ENCODE measurements around the gene FKTN.
A peak's percentile ranks its signal among the peaks of the same experiment; 100 is the strongest.

Gene FKTN

DNA sequence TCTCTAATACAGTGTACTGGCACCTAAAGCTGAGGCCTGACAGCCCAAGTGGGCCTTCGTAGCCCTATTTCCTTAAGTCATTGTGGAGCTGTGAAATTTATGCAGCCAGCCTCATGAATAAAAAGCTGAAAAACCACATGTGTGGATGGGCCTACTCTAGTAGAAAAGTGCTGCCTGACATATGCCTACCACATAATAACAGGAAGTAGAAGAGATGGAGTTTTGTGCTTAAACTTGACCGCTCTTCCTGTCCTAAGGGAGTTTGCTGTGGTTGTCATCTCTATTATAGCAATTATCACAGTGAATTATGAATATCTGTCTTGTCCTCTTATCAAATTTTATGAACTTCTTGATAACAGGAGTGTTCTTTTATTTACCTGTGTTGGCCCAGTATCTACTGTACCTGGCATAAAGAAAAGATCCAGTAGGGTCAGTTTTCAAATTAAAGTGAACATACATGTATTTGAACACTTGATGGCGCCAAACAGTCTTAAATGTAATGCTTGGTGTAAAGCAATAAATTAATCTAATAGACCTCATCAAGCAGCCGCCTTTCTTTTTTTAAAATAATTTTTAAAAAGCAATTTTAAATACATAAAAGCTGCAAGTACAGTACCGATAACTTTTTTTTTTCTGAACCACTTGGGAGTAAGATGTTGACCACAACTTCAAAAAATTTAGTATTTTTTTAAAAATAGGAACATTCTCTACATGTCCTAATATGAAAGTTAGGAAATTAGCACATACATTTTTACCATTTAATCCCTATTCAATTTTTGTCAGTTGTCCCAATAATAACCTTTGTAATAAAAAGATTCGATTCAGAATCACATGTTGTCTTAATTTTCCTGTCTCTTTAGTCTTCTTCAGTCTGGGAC is 51.0 kb downstream of the FKTN start:
- Histone ChIP-seq H3K27me3 (ENCODE audit: insufficient read depth, poor library complexity, severe bottlenecking) (no peaks in the 10 kb centered on the region), H3K4me1 (ENCODE audit: insufficient read depth, poor library complexity, severe bottlenecking) (no peaks in the 10 kb centered on the region), H3K27ac (ENCODE audit: poor library complexity, severe bottlenecking) (no peak overlapping the region), H3K4me3 (ENCODE audit: severe bottlenecking) (no peak overlapping the region), H3K9me3 (ENCODE audit: severe bottlenecking) (no peaks in the 10 kb centered on the region), H3K36me3 (ENCODE audit: low read depth) (peaks cover 21% of the 10 kb centered on the region)
- ATAC-seq (ENCODE audit: low read depth) (peak; percentile 73), DNase-seq (ENCODE audit: low spot score) (no peak)
- TF ChIP-seq, protein P1, sequence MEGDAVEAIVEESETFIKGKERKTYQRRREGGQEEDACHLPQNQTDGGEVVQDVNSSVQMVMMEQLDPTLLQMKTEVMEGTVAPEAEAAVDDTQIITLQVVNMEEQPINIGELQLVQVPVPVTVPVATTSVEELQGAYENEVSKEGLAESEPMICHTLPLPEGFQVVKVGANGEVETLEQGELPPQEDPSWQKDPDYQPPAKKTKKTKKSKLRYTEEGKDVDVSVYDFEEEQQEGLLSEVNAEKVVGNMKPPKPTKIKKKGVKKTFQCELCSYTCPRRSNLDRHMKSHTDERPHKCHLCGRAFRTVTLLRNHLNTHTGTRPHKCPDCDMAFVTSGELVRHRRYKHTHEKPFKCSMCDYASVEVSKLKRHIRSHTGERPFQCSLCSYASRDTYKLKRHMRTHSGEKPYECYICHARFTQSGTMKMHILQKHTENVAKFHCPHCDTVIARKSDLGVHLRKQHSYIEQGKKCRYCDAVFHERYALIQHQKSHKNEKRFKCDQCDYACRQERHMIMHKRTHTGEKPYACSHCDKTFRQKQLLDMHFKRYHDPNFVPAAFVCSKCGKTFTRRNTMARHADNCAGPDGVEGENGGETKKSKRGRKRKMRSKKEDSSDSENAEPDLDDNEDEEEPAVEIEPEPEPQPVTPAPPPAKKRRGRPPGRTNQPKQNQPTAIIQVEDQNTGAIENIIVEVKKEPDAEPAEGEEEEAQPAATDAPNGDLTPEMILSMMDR (IDR thresholded peaks at IDR 0.05; ENCODE audit: poor library complexity, severe bottlenecking) = peak; percentile 73

DNA sequence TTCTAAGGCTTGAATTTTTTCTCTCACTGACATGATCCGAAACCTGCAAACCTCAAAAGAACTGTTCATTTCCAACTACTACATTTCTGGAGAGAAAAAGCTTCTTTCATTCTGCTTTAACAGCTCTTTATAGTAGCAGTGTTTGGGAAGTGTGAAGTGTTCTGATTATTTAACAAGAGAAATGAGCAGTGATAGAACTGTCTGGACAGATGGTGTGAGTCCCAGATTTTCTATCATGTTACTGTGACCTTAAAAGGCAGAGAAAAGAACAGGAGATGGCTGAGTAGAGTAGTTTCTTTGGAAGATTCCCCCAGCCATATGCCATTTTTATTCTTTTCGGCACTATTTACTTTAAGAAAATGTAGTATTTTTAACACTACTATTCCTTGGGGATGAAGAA is 63.1 kb downstream of the FKTN start:
- no peaks in the 10 kb centered on the region for H3K9me3 ChIP-seq (ENCODE audit: severe bottlenecking)
- H3K4me3 ChIP-seq (ENCODE audit: severe bottlenecking) = no peak overlapping the region
- no peaks in the 10 kb centered on the region for H3K36me3 ChIP-seq (ENCODE audit: low read depth)
- no peaks in the 10 kb centered on the region for H3K27me3 ChIP-seq (ENCODE audit: insufficient read depth, poor library complexity, severe bottlenecking)
- TF ChIP-seq, protein P1 (IDR thresholded peaks at IDR 0.05; ENCODE audit: poor library complexity, severe bottlenecking) = no peak
- ATAC-seq (ENCODE audit: low read depth) = no peak
- H3K27ac ChIP-seq (ENCODE audit: poor library complexity, severe bottlenecking) = no peak overlapping the region
- DNase-seq (ENCODE audit: low spot score) = no peak
- H3K4me1 ChIP-seq (ENCODE audit: insufficient read depth, poor library complexity, severe bottlenecking) = no peaks in the 10 kb centered on the region

- no peak overlapping the region for H3K4me3 ChIP-seq (ENCODE audit: severe bottlenecking)
- no peaks in the 10 kb centered on the region for H3K9me3 ChIP-seq (ENCODE audit: severe bottlenecking)
- DNase-seq (ENCODE audit: low spot score) (no peak), ATAC-seq (ENCODE audit: low read depth) (no peak)
- H3K4me1 ChIP-seq (ENCODE audit: insufficient read depth, poor library complexity, severe bottlenecking) = no peaks in the 10 kb centered on the region
- no peaks in the 10 kb centered on the region for H3K36me3 ChIP-seq (ENCODE audit: low read depth)
- H3K27me3 ChIP-seq (ENCODE audit: insufficient read depth, poor library complexity, severe bottlenecking) = no peaks in the 10 kb centered on the region
- TF ChIP-seq, protein P1 (IDR thresholded peaks at IDR 0.05; ENCODE audit: poor library complexity, severe bottlenecking) = no peak
- no peak overlapping the region for H3K27ac ChIP-seq (ENCODE audit: poor library complexity, severe bottlenecking)
Observed at GRCh38 chr9:105625088-105625487, 67.2 kb downstream of the FKTN start.

GRCh38 chr9:105632807-105633206 is 74.9 kb downstream of the FKTN start:
- Histone ChIP-seq H3K4me3 (ENCODE audit: severe bottlenecking) (no peak overlapping the region), H3K27me3 (ENCODE audit: insufficient read depth, poor library complexity, severe bottlenecking) (no peaks in the 10 kb centered on the region), H3K4me1 (ENCODE audit: insufficient read depth, poor library complexity, severe bottlenecking) (no peaks in the 10 kb centered on the region), H3K27ac (ENCODE audit: poor library complexity, severe bottlenecking) (no peak overlapping the region), H3K9me3 (ENCODE audit: severe bottlenecking) (no peaks in the 10 kb centered on the region), H3K36me3 (ENCODE audit: low read depth) (no peaks in the 10 kb centered on the region)
- TF ChIP-seq, protein P1 (IDR thresholded peaks at IDR 0.05; ENCODE audit: poor library complexity, severe bottlenecking) = no peak
- ATAC-seq (ENCODE audit: low read depth) (no peak), DNase-seq (ENCODE audit: low spot score) (no peak)

DNA sequence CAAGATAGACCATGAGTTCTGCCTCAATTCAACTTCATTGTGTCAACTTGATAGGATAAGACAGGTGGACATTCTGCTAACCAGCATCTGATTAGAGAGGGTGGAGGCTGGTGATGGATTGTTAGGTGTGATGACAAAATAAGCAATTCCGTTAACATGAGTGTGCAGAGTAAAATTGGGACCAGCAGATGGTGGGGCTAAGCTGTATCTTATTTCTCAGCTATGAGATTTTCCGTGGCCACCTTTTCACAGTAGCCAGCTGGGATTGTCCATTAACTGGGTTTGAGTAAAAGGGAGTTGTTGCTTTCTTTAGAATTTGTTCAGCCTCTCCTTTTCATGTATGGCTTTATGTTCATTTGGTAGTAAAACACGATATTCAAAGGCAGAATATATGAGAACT is 75.5 kb downstream of the FKTN start:
- Histone ChIP-seq H3K27ac (ENCODE audit: poor library complexity, severe bottlenecking) (no peak overlapping the region), H3K9me3 (ENCODE audit: severe bottlenecking) (no peaks in the 10 kb centered on the region), H3K36me3 (ENCODE audit: low read depth) (no peaks in the 10 kb centered on the region), H3K4me1 (ENCODE audit: insufficient read depth, poor library complexity, severe bottlenecking) (no peaks in the 10 kb centered on the region), H3K27me3 (ENCODE audit: insufficient read depth, poor library complexity, severe bottlenecking) (no peaks in the 10 kb centered on the region), H3K4me3 (ENCODE audit: severe bottlenecking) (no peak overlapping the region)
- DNase-seq (ENCODE audit: low spot score) = no peak
- TF ChIP-seq, protein P1 (IDR thresholded peaks at IDR 0.05; ENCODE audit: poor library complexity, severe bottlenecking) = no peak
- no peak for ATAC-seq (ENCODE audit: low read depth)

Data from RWPE2 (cell line).